ENCODE results near the gene NDUFB6. TPM values are rescaled to one million over a fixed set of nuclear protein-coding genes. Genes with fewer than 3 reads are reported as not detected.
"Not testable (repeated sequence)": the region's sequence is repeated elsewhere in the genome, so short reads cannot be mapped to it uniquely, and the experiment has no call there.

Gene NDUFB6
- 25.4 and 43.3 TPM in 2 replicates for total RNA-seq

- DNase-seq (ENCODE audit: low read depth in 2 of 2), result peak; percentile 86 to 92
These were observed at the start of gene NDUFB6 for GRCh38 chr9:32572900-32573523. Gene NDUFB6 (minus strand): TSS chr9:32573159. CDS start chr9:32573060, 99 bp downstream.

GRCh38 chr9:32618261-32618660 is 45.3 kb upstream of the NDUFB6 start:
- DNase-seq (ENCODE audit: low read depth in 2 of 2), result no peak

GRCh38 chr9:32606811-32607210 is 33.9 kb upstream of the NDUFB6 start:
- no peak for DNase-seq (ENCODE audit: low read depth in 2 of 2)

- peak; percentile 10 to 40 for DNase-seq (ENCODE audit: low read depth in 2 of 2)
These were observed 31.2 kb upstream of the NDUFB6 start for GRCh38 chr9:32603914-32604852.

- DNase-seq (ENCODE audit: low read depth in 2 of 2), result not testable (repeated sequence)
These were observed 26.1 kb upstream of the NDUFB6 start for GRCh38 chr9:32599021-32599420.

- DNase-seq (ENCODE audit: low read depth in 2 of 2), result no peak
These were observed 24.0 kb upstream of the NDUFB6 start for GRCh38 chr9:32596936-32597335.

GRCh38 chr9:32596096-32596865 is 23.3 kb upstream of the NDUFB6 start:
- DNase-seq (ENCODE audit: low read depth in 2 of 2), result no peak

- DNase-seq (ENCODE audit: low read depth in 2 of 2), result no peak
These were observed 17.9 kb upstream of the NDUFB6 start for GRCh38 chr9:32590898-32591297.

- DNase-seq (ENCODE audit: low read depth in 2 of 2), result no peak
These were observed 17.5 kb upstream of the NDUFB6 start for GRCh38 chr9:32590476-32590875.

GRCh38 chr9:32589083-32589723 is 16.2 kb upstream of the NDUFB6 start:
- peak; percentile 41 to 60 for DNase-seq (ENCODE audit: low read depth in 2 of 2)

- no peak for DNase-seq (ENCODE audit: low read depth in 2 of 2)
These were observed 14.9 kb upstream of the NDUFB6 start for GRCh38 chr9:32587901-32588300.

- DNase-seq (ENCODE audit: low read depth in 2 of 2), result peak; percentile 46 to 69
These were observed 11.8 kb upstream of the NDUFB6 start for GRCh38 chr9:32584784-32585183.

GRCh38 chr9:32581512-32582143 is 8.7 kb upstream of the NDUFB6 start:
- DNase-seq (ENCODE audit: low read depth in 2 of 2), result peak; percentile 76

GRCh38 chr9:32580631-32581300 is 7.8 kb upstream of the NDUFB6 start:
- no peak for DNase-seq (ENCODE audit: low read depth in 2 of 2)

GRCh38 chr9:32579706-32580331 is 6.9 kb upstream of the NDUFB6 start:
- DNase-seq (ENCODE audit: low read depth in 2 of 2), result peak; percentile 55 to 68

GRCh38 chr9:32578976-32579375 is 6.0 kb upstream of the NDUFB6 start:
- no peak for DNase-seq (ENCODE audit: low read depth in 2 of 2)

- DNase-seq (ENCODE audit: low read depth in 2 of 2), result no peak
These were observed 4.4 kb upstream of the NDUFB6 start for GRCh38 chr9:32577316-32577715.

- no peak for DNase-seq (ENCODE audit: low read depth in 2 of 2)
These were observed 1.9 kb upstream of the NDUFB6 start for GRCh38 chr9:32574858-32575257.

GRCh38 chr9:32573821-32574220 is 862 bp upstream of the NDUFB6 start:
- DNase-seq (ENCODE audit: low read depth in 2 of 2), result no peak
